Urinary bladder (tissue), 4 donors: ENCODE data around the gene MED27. TPM values are rescaled to one million over a fixed set of nuclear protein-coding genes. Genes with fewer than 3 reads are reported as not detected.

ENCODE experiments used
- DNase-seq: peaks from one replicate; pipeline ENCODE4 v3.0.0-alpha.2; 2015; ENCODE audit errors: extremely low spot score
- H3K27ac ChIP-seq: one replicate; pipeline ENCODE4 v1.5.1; 2013; ENCODE audit warnings: low read depth, mild to moderate bottlenecking, moderate library complexity
- H3K36me3 ChIP-seq: one replicate; pipeline ENCODE4 v1.6.1; 2013; ENCODE audit warnings: mild to moderate bottlenecking, moderate library complexity; ENCODE audit not compliant: insufficient read depth
- H3K4me1 ChIP-seq: one replicate; pipeline ENCODE4 v1.6.1; 2013; ENCODE audit warnings: mild to moderate bottlenecking, moderate library complexity; ENCODE audit not compliant: insufficient read depth
- H3K4me3 ChIP-seq: one replicate; pipeline ENCODE4 v1.5.1; 2013; ENCODE audit warnings: low read depth, low read length
- WGBS: extraction: QIAGEN DNeasy Blood & Tissue Kit; methylation state at CpG from one replicate; pipeline ENCODE4 v1.1.7; 2013; 5-methylcytosine and 5-hydroxymethylcytosine counted together
- polyA plus RNA-seq: library from polyadenylated mRNA; stranded (reverse); fragments of 200-250 nt; gene quantifications from one replicate; pipeline ENCODE4 v1.2.3, GENCODE V29; 2013
- total RNA-seq: library from RNA; depleted of rRNA; stranded (reverse); fragments of >200 nt; gene quantifications from one replicate; pipeline ENCODE4 v1.2.3, GENCODE V29; 2014
- donor health status: healthy with polysubstance abuse.
- donor health status: healthy.

Gene MED27
- total and polyA plus RNA-seq, 2 donors: 7.7 to 26.6 TPM

- Histone ChIP-seq H3K4me1 (no peaks in the 10 kb centered on the region), H3K27ac (no peak overlapping the region), H3K4me3 (no peak overlapping the region), H3K36me3 (no peaks in the 10 kb centered on the region)
- no peak for DNase-seq
- WGBS: 95% methylated on average over 4 of the region's 4 CpGs
Observed at GRCh38 chr9:131999692-132000551, 79.7 kb downstream of the MED27 start.

GRCh38 chr9:131997779-131998178, 81.9 kb downstream of the MED27 start:
- Histone ChIP-seq H3K27ac (no peak overlapping the region), H3K4me3 (no peak overlapping the region), H3K36me3 (no peaks in the 10 kb centered on the region), H3K4me1 (no peaks in the 10 kb centered on the region)
- DNase-seq: no peak
- WGBS: 36% methylated on average over 7 of the region's 7 CpGs

- Histone ChIP-seq H3K4me3 (no peak overlapping the region), H3K4me1 (no peaks in the 10 kb centered on the region), H3K36me3 (no peaks in the 10 kb centered on the region), H3K27ac (no peak overlapping the region)
- no peak for DNase-seq
- WGBS: 58% methylated on average over 6 of the region's 6 CpGs
Observed at GRCh38 chr9:131997076-131997475, 82.6 kb downstream of the MED27 start.

GRCh38 chr9:131995382-131995781, 84.3 kb downstream of the MED27 start:
- Histone ChIP-seq H3K4me3 (no peak overlapping the region), H3K36me3 (no peaks in the 10 kb centered on the region), H3K4me1 (no peaks in the 10 kb centered on the region), H3K27ac (no peak overlapping the region)
- WGBS: 95% methylated on average over 2 of the region's 2 CpGs
- no peak for DNase-seq

- no peak overlapping the region for H3K4me3 ChIP-seq
- H3K4me1 ChIP-seq: no peaks in the 10 kb centered on the region
- DNase-seq: no peak
- H3K36me3 ChIP-seq: no peaks in the 10 kb centered on the region
- WGBS: 72% methylated on average over 6 of the region's 6 CpGs
- no peak overlapping the region for H3K27ac ChIP-seq
Observed at GRCh38 chr9:131994364-131995125, 85.1 kb downstream of the MED27 start.

- no peak for DNase-seq
- Histone ChIP-seq H3K27ac (no peak overlapping the region), H3K4me1 (no peaks in the 10 kb centered on the region), H3K36me3 (no peaks in the 10 kb centered on the region), H3K4me3 (no peak overlapping the region)
- 62% methylated on average over 10 of the region's 10 CpGs for WGBS
Observed at GRCh38 chr9:131992906-131993657, 86.6 kb downstream of the MED27 start.

- no peak for DNase-seq
- no peak overlapping the region for H3K4me3 ChIP-seq
- no peaks in the 10 kb centered on the region for H3K36me3 ChIP-seq
- no peaks in the 10 kb centered on the region for H3K4me1 ChIP-seq
- no peak overlapping the region for H3K27ac ChIP-seq
- WGBS: 89% methylated on average over 5 of the region's 5 CpGs
Observed at GRCh38 chr9:131987232-131987631, 92.4 kb downstream of the MED27 start.

- 90% methylated on average over 4 of the region's 4 CpGs for WGBS
- no peak overlapping the region for H3K27ac ChIP-seq
- H3K4me3 ChIP-seq: no peak overlapping the region
- DNase-seq: no peak
- no peaks in the 10 kb centered on the region for H3K4me1 ChIP-seq
- no peaks in the 10 kb centered on the region for H3K36me3 ChIP-seq
Observed at GRCh38 chr9:131986576-131986975, 93.1 kb downstream of the MED27 start.

- no peak overlapping the region for H3K27ac ChIP-seq
- 97% methylated on average over 3 of the region's 3 CpGs for WGBS
- H3K4me3 ChIP-seq: no peak overlapping the region
- H3K36me3 ChIP-seq: no peaks in the 10 kb centered on the region
- no peaks in the 10 kb centered on the region for H3K4me1 ChIP-seq
- DNase-seq: no peak
Observed at GRCh38 chr9:131986089-131986488, 93.6 kb downstream of the MED27 start.

- WGBS: 94% methylated on average over 1 of the region's 1 CpG
- no peaks in the 10 kb centered on the region for H3K36me3 ChIP-seq
- no peaks in the 10 kb centered on the region for H3K4me1 ChIP-seq
Observed at GRCh38 chr9:131984564-131984963, 95.1 kb downstream of the MED27 start.

GRCh38 chr9:131982671-131983239, 96.9 kb downstream of the MED27 start:
- DNase-seq: no peak
- WGBS: 77% methylated on average over 5 of the region's 5 CpGs
- no peak overlapping the region for H3K27ac ChIP-seq
- H3K4me1 ChIP-seq: no peaks in the 10 kb centered on the region
- no peaks in the 10 kb centered on the region for H3K36me3 ChIP-seq
- H3K4me3 ChIP-seq: no peak overlapping the region

More at GRCh38 chr9:131984564-131984963, 95.1 kb downstream of the MED27 start:
- Histone ChIP-seq H3K27ac (no peak overlapping the region), H3K4me3 (no peak overlapping the region)
- DNase-seq: no peak

GRCh38 chr9:131982102-131982501, 97.6 kb downstream of the MED27 start:
- no peaks in the 10 kb centered on the region for H3K4me1 ChIP-seq
- 85% methylated on average over 4 of the region's 4 CpGs for WGBS
- no peak overlapping the region for H3K27ac ChIP-seq
- no peak overlapping the region for H3K4me3 ChIP-seq
- DNase-seq: no peak
- H3K36me3 ChIP-seq: no peaks in the 10 kb centered on the region

- Histone ChIP-seq H3K4me3 (no peak overlapping the region), H3K4me1 (no peaks in the 10 kb centered on the region), H3K36me3 (no peaks in the 10 kb centered on the region), H3K27ac (no peak overlapping the region)
- DNase-seq: no peak
- WGBS: 43% methylated on average over 8 of the region's 8 CpGs
Observed at GRCh38 chr9:131981116-131981776, 98.4 kb downstream of the MED27 start.
